Peyer's patch (tissue), 4 donors: Measurements from ENCODE around the gene MYMK.

ENCODE experiments used
- CTCF ChIP-seq, 6 experiments: fragments of 450-650 bp in 4 of 6; fragments of 200-600 bp in 2 of 6; sonication (generic) in 1 of 6; IDR thresholded peaks; one replicate each; pipeline ENCODE4 v1.5.1; 2017 to 2019; ENCODE audit warnings: antibody characterized with exemption in 6 of 6, mild to moderate bottlenecking in 3 of 6, moderate library complexity in 1 of 6
- POLR2A ChIP-seq, 2 donors: fragments of 450-650 bp; IDR thresholded peaks; one replicate each; pipeline ENCODE4 v1.5.1; 2017; ENCODE audit warnings: antibody characterized with exemption in 2 of 2, mild to moderate bottlenecking in 2 of 2, moderate library complexity in 2 of 2

GRCh38 chr9:133465984-133466383, 58.8 kb downstream of the MYMK start:
- TF ChIP-seq CTCF (IDR thresholded peaks at IDR 0.05) (no peak), POLR2A (IDR thresholded peaks at IDR 0.05) (no peak)
